Suprapubic skin (tissue), 4 donors: Measurements from ENCODE around the gene ARHGEF33. TPM values are rescaled to one million over a fixed set of nuclear protein-coding genes. Genes with fewer than 3 reads are reported as not detected.

ENCODE experiments used
- DNase-seq, 2 donors: peaks; one replicate each; pipeline ENCODE4 v3.0.0-alpha.2; 2019; ENCODE audit warnings: low spot score in 2 of 2
- H3K27ac ChIP-seq: fragments of 200-600 bp; sonication (generic); one replicate; pipeline ENCODE4 v1.5.1; 2019
- H3K27me3 ChIP-seq: fragments of 200-600 bp; sonication (generic); one replicate; pipeline ENCODE4 v1.5.1; 2019
- H3K36me3 ChIP-seq: fragments of 200-600 bp; sonication (generic); one replicate; pipeline ENCODE4 v1.5.1; 2019
- H3K4me1 ChIP-seq: fragments of 200-600 bp; sonication (generic); one replicate; pipeline ENCODE4 v1.5.1; 2019
- H3K4me3 ChIP-seq: fragments of 200-600 bp; sonication (generic); one replicate; pipeline ENCODE4 v1.5.1; 2019; ENCODE audit warnings: mild to moderate bottlenecking
- H3K9me3 ChIP-seq: fragments of 200-600 bp; sonication (generic); one replicate; pipeline ENCODE4 v1.5.1; 2019
- CTCF ChIP-seq, 2 donors: fragments of 200-600 bp in 1 of 2; fragments of 450-650 bp in 1 of 2; sonication (generic) in 1 of 2; IDR thresholded peaks; one replicate each; pipeline ENCODE4 v1.5.1; 2016 to 2019; ENCODE audit warnings: antibody characterized with exemption in 2 of 2, mild to moderate bottlenecking in 1 of 2, moderate library complexity in 1 of 2
- EP300 ChIP-seq: sonication (generic); formaldehyde crosslinking; IDR thresholded peaks from one replicate; pipeline ENCODE4 v1.6.1; 2017; ENCODE audit warnings: antibody characterized with exemption
- POLR2A ChIP-seq, 2 donors: fragments of 450-650 bp; IDR thresholded peaks; one replicate each; pipeline ENCODE4 v1.6.1; 2017; ENCODE audit warnings: antibody characterized with exemption in 2 of 2, mild to moderate bottlenecking in 2 of 2, moderate library complexity in 2 of 2
- POLR2AphosphoS5 ChIP-seq, 3 donors: sonication (generic); formaldehyde crosslinking; IDR thresholded peaks; one replicate each; pipeline ENCODE4 v1.6.1; 2017; ENCODE audit warnings: antibody characterized with exemption in 3 of 3
- WGBS: methylation state at CpG from one replicate; pipeline ENCODE4 v1.1.5; 2018; 5-methylcytosine and 5-hydroxymethylcytosine counted together
- total RNA-seq, 4 donors: library from RNA; depleted of rRNA; stranded (reverse); fragments of >200 nt; gene quantifications; one replicate each; pipeline ENCODE4 v1.1.0, GENCODE V29; 2016

The ARHGEF33 gene
- under 1 TPM; 0.34 to 0.80 (median 0.42) TPM for total RNA-seq

- Histone ChIP-seq H3K27ac (no peak within 1 kb of the TSS), H3K27me3 (no peaks in the 10 kb centered on the region), H3K36me3 (no peaks in the 10 kb centered on the region), H3K4me1 (no peaks in the 10 kb centered on the region), H3K9me3 (no peaks in the 10 kb centered on the region), H3K4me3 (no peak within 1 kb of the TSS)
- 78% methylated on average over 3 of the region's 3 CpGs for WGBS
- DNase-seq = no peak
- TF ChIP-seq CTCF (IDR thresholded peaks at IDR 0.05) (no peak), EP300 (no peak), POLR2AphosphoS5 (IDR thresholded peaks at IDR 0.05) (no peak), POLR2A (IDR thresholded peaks at IDR 0.05) (no peak)
Measured at GRCh38 chr2:38889575-38889974, at the start of gene ARHGEF33. Gene ARHGEF33, plus strand, starts transcription at chr2:38889875. Its CDS starts 29,573 bp downstream, at chr2:38919448.

- Histone ChIP-seq H3K36me3 (peaks cover 36% of the 10 kb centered on the region), H3K4me3 (no peak overlapping the region), H3K9me3 (no peaks in the 10 kb centered on the region), H3K27me3 (no peaks in the 10 kb centered on the region), H3K27ac (no peak overlapping the region), H3K4me1 (no peaks in the 10 kb centered on the region)
- 90% methylated on average over 3 of the region's 3 CpGs for WGBS
- no peak for TF ChIP-seq CTCF (IDR thresholded peaks at IDR 0.05)
- TF ChIP-seq POLR2A (IDR thresholded peaks at IDR 0.05) = no peak
- no peak for TF ChIP-seq EP300
- TF ChIP-seq POLR2AphosphoS5 (IDR thresholded peaks at IDR 0.05) = no peak
- DNase-seq = no peak
Measured at GRCh38 chr2:38850045-38850444, 39.6 kb upstream of the ARHGEF33 start.

GRCh38 chr2:38856165-38856564, 33.5 kb upstream of the ARHGEF33 start:
- H3K27ac ChIP-seq = no peak overlapping the region
- TF ChIP-seq EP300 (no peak), CTCF (IDR thresholded peaks at IDR 0.05) (no peak), POLR2A (IDR thresholded peaks at IDR 0.05) (no peak), POLR2AphosphoS5 (IDR thresholded peaks at IDR 0.05) (no peak)
- no peaks in the 10 kb centered on the region for H3K4me1 ChIP-seq
- H3K36me3 ChIP-seq = peaks cover 74% of the 10 kb centered on the region
- no peak for DNase-seq
- WGBS = 94% methylated on average over 1 of the region's 1 CpG
- no peaks in the 10 kb centered on the region for H3K9me3 ChIP-seq
- H3K27me3 ChIP-seq = no peaks in the 10 kb centered on the region
- no peak overlapping the region for H3K4me3 ChIP-seq

- no peaks in the 10 kb centered on the region for H3K9me3 ChIP-seq
- no peak overlapping the region for H3K4me3 ChIP-seq
- peaks cover 3% of the 10 kb centered on the region for H3K4me1 ChIP-seq
- H3K27me3 ChIP-seq = no peaks in the 10 kb centered on the region
- no peak for TF ChIP-seq EP300
- no peak for TF ChIP-seq POLR2AphosphoS5 (IDR thresholded peaks at IDR 0.05)
- no peak for TF ChIP-seq POLR2A (IDR thresholded peaks at IDR 0.05)
- TF ChIP-seq CTCF (IDR thresholded peaks at IDR 0.05) = no peak
- H3K27ac ChIP-seq = no peak overlapping the region
- H3K36me3 ChIP-seq = peaks cover 57% of the 10 kb centered on the region
- DNase-seq = no peak
Measured at GRCh38 chr2:38862476-38862875, 27.2 kb upstream of the ARHGEF33 start.

GRCh38 chr2:38863061-38863695, 26.5 kb upstream of the ARHGEF33 start:
- Histone ChIP-seq H3K4me1 (peaks cover 3% of the 10 kb centered on the region), H3K27ac (no peak overlapping the region), H3K4me3 (no peak overlapping the region), H3K27me3 (no peaks in the 10 kb centered on the region), H3K9me3 (no peaks in the 10 kb centered on the region), H3K36me3 (peaks cover 52% of the 10 kb centered on the region)
- DNase-seq = no peak
- 90% methylated on average over 2 of the region's 2 CpGs for WGBS
- TF ChIP-seq POLR2AphosphoS5 (IDR thresholded peaks at IDR 0.05) = no peak
- no peak for TF ChIP-seq CTCF (IDR thresholded peaks at IDR 0.05)
